ENCODE measurements around the gene FBXL15.

GRCh38 chr10:102429468-102429867 is 8.8 kb downstream of the FBXL15 start:
- TF ChIP-seq, protein P1, sequence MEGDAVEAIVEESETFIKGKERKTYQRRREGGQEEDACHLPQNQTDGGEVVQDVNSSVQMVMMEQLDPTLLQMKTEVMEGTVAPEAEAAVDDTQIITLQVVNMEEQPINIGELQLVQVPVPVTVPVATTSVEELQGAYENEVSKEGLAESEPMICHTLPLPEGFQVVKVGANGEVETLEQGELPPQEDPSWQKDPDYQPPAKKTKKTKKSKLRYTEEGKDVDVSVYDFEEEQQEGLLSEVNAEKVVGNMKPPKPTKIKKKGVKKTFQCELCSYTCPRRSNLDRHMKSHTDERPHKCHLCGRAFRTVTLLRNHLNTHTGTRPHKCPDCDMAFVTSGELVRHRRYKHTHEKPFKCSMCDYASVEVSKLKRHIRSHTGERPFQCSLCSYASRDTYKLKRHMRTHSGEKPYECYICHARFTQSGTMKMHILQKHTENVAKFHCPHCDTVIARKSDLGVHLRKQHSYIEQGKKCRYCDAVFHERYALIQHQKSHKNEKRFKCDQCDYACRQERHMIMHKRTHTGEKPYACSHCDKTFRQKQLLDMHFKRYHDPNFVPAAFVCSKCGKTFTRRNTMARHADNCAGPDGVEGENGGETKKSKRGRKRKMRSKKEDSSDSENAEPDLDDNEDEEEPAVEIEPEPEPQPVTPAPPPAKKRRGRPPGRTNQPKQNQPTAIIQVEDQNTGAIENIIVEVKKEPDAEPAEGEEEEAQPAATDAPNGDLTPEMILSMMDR (conservative IDR thresholded peaks at IDR 0.05; ENCODE audit: low read depth in 2 of 2), result no peak
- TF ChIP-seq POLR2AphosphoS5 (IDR thresholded peaks at IDR 0.05; ENCODE audit: low read depth) (no peak), EZH2 (IDR thresholded peaks at IDR 0.05; ENCODE audit: low read depth, unreplicated experiment) (no peak), ZNF462 (CRISPR knock-in tag; IDR thresholded peaks at IDR 0.05) (no peak), ZNF114 (CRISPR knock-in tag; IDR thresholded peaks at IDR 0.05) (no peak), EZH2phosphoT487 (IDR thresholded peaks at IDR 0.05; ENCODE audit: unreplicated experiment) (no peak), NANOG (IDR thresholded peaks at IDR 0.05; ENCODE audit: borderline replicate concordance) (no peak), ETS1 (IDR thresholded peaks at IDR 0.05) (no peak), ZNF331 (CRISPR knock-in tag; IDR thresholded peaks at IDR 0.05; ENCODE audit: low read depth) (no peak), JUNB (IDR thresholded peaks at IDR 0.05; ENCODE audit: unreplicated experiment) (no peak), CREB1 (CRISPR knock-in tag; IDR thresholded peaks at IDR 0.05; ENCODE audit: low read depth) (no peak)
- TF ChIP-seq, protein P2, sequence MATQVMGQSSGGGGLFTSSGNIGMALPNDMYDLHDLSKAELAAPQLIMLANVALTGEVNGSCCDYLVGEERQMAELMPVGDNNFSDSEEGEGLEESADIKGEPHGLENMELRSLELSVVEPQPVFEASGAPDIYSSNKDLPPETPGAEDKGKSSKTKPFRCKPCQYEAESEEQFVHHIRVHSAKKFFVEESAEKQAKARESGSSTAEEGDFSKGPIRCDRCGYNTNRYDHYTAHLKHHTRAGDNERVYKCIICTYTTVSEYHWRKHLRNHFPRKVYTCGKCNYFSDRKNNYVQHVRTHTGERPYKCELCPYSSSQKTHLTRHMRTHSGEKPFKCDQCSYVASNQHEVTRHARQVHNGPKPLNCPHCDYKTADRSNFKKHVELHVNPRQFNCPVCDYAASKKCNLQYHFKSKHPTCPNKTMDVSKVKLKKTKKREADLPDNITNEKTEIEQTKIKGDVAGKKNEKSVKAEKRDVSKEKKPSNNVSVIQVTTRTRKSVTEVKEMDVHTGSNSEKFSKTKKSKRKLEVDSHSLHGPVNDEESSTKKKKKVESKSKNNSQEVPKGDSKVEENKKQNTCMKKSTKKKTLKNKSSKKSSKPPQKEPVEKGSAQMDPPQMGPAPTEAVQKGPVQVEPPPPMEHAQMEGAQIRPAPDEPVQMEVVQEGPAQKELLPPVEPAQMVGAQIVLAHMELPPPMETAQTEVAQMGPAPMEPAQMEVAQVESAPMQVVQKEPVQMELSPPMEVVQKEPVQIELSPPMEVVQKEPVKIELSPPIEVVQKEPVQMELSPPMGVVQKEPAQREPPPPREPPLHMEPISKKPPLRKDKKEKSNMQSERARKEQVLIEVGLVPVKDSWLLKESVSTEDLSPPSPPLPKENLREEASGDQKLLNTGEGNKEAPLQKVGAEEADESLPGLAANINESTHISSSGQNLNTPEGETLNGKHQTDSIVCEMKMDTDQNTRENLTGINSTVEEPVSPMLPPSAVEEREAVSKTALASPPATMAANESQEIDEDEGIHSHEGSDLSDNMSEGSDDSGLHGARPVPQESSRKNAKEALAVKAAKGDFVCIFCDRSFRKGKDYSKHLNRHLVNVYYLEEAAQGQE (IDR thresholded peaks at IDR 0.05; ENCODE audit: unreplicated experiment), result no peak
